Erythroblast (primary cell): ENCODE measurements around the gene AGTPBP1.

Experiments
- GATA1 ChIP-seq: IDR thresholded peaks from 2 replicates; pipeline ENCODE4 v1.6.1; 2011; ENCODE audit warnings: low read depth, mild to moderate bottlenecking, control low read depth, low read length, moderate library complexity
- POLR2A ChIP-seq: IDR thresholded peaks from 2 replicates; pipeline ENCODE4 v1.6.1; 2011; ENCODE audit warnings: mild to moderate bottlenecking, low read length

GRCh38 chr9:85575868-85576267 is 165.9 kb downstream of the AGTPBP1 start:
- TF ChIP-seq POLR2A (no peak), GATA1 (no peak)
